Nephron progenitor cell (in vitro differentiated cells): ENCODE measurements around the gene STMN1.

Experiments
- DNase-seq: peaks from one replicate; pipeline ENCODE4 v3.0.0; 2021
- H3K27ac Mint-ChIP-seq: 2 replicates; pipeline ENCODE4 v1.8.0; 2021; ENCODE audit warnings: mild to moderate bottlenecking, moderate library complexity, mixed read lengths
- H3K27me3 Mint-ChIP-seq: 2 replicates; pipeline ENCODE4 v1.8.0; 2021; ENCODE audit warnings: mild to moderate bottlenecking, low read depth, mixed read lengths; ENCODE audit not compliant: poor library complexity
- H3K36me3 Mint-ChIP-seq: 2 replicates; pipeline ENCODE4 v1.8.0; 2021; ENCODE audit warnings: low read depth, mixed read lengths
- H3K4me1 Mint-ChIP-seq: 2 replicates; pipeline ENCODE4 v1.8.0; 2021; ENCODE audit warnings: mixed read lengths
- H3K4me3 Mint-ChIP-seq: 2 replicates; pipeline ENCODE4 v1.8.0; 2021; ENCODE audit warnings: mild to moderate bottlenecking, moderate library complexity, mixed read lengths
- H3K9me3 Mint-ChIP-seq: 2 replicates; pipeline ENCODE4 v1.8.0; 2021; ENCODE audit warnings: mild to moderate bottlenecking, moderate library complexity, mixed read lengths
- TF ChIP-seq, protein P1 (sequence below): fragments of 200-600 bp; sonication (generic); IDR thresholded peaks from 2 replicates; pipeline ENCODE4 v1.5.0; 2021; ENCODE audit warnings: antibody characterized with exemption

STMN1 gene

DNA sequence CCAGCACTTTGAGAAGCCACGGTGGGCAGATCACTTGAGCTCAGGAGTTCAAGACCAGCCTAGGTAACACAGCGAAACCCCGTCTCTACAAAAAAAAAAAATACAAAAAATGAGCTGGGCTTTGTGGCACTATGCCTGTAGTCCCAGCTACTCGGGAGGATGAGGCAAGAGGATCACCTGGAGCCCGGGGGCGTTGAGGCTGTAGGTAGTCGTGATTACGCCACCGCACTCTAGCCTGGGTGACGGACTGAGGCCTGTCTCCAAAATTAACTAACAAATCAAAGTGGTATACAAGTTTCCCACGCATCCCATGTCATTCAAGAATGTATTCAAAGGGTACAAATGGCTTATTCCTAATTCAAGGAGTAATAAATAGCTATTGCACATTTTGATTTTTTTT lies 49.4 kb downstream of the STMN1 start:
- TF ChIP-seq, protein P1, sequence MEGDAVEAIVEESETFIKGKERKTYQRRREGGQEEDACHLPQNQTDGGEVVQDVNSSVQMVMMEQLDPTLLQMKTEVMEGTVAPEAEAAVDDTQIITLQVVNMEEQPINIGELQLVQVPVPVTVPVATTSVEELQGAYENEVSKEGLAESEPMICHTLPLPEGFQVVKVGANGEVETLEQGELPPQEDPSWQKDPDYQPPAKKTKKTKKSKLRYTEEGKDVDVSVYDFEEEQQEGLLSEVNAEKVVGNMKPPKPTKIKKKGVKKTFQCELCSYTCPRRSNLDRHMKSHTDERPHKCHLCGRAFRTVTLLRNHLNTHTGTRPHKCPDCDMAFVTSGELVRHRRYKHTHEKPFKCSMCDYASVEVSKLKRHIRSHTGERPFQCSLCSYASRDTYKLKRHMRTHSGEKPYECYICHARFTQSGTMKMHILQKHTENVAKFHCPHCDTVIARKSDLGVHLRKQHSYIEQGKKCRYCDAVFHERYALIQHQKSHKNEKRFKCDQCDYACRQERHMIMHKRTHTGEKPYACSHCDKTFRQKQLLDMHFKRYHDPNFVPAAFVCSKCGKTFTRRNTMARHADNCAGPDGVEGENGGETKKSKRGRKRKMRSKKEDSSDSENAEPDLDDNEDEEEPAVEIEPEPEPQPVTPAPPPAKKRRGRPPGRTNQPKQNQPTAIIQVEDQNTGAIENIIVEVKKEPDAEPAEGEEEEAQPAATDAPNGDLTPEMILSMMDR, result no peak
- Mint-ChIP-seq H3K27me3 (peaks cover 3% of the 10 kb centered on the region), H3K9me3 (no peaks in the 10 kb centered on the region), H3K36me3 (no peaks in the 10 kb centered on the region), H3K4me3 (no peak overlapping the region), H3K27ac (no peak overlapping the region), H3K4me1 (peaks cover 42% of the 10 kb centered on the region)
- DNase-seq, result no peak

DNA sequence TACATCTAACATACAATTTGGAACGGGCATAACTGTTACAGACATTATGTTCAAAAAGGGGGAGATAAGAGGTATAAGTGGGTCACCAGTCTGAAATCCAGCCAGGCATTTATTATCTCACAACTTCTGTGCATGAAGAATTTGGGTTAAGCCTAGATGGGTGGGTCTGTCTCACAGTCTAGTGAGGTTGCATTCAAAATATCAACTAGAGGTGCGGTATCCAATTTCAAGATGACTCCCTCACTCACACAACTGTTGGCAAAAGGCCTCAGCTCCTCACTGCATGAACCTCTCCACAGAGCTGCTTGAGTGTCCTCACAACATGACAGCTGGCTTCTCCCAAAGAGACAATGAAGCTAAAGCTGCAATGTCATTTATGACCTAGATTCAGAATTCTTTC lies 51.7 kb downstream of the STMN1 start:
- no peak overlapping the region for H3K27ac Mint-ChIP-seq
- H3K4me1 Mint-ChIP-seq, result peaks cover 26% of the 10 kb centered on the region
- no peak for DNase-seq
- peaks cover 3% of the 10 kb centered on the region for H3K27me3 Mint-ChIP-seq
- H3K4me3 Mint-ChIP-seq, result no peak overlapping the region
- TF ChIP-seq, protein P1, result no peak
- peaks cover 13% of the 10 kb centered on the region for H3K36me3 Mint-ChIP-seq
- no peaks in the 10 kb centered on the region for H3K9me3 Mint-ChIP-seq
